Activated naive CD4-positive, alpha-beta T cell treated with anti-CD3 and anti-CD28 coated beads for 36 hours (primary cell): ENCODE measurements around the gene MARK3. TPM values are rescaled to one million over a fixed set of nuclear protein-coding genes. Genes with fewer than 3 reads are reported as not detected.

ENCODE experiments used
- CTCF ChIA-PET: fragments of 350-600 bp; sonication (Branson Sonifier 250); formaldehyde crosslinking; loops from one replicate; lab custom pipeline; 2021; ENCODE audit warnings: antibody characterized with exemption; lab: Charles Lee
- DNase-seq: peaks from one replicate; pipeline ENCODE4 v3.0.0-alpha.2; 2020
- H3K27ac Mint-ChIP-seq: one replicate; pipeline ENCODE4 v1.8.0; 2021; ENCODE audit warnings: mild to moderate bottlenecking, mixed read lengths
- H3K27me3 Mint-ChIP-seq: one replicate; pipeline ENCODE4 v1.8.0; 2021; ENCODE audit warnings: low read depth, mixed read lengths
- H3K36me3 Mint-ChIP-seq: one replicate; pipeline ENCODE4 v1.8.0; 2021; ENCODE audit warnings: low read depth, mixed read lengths
- H3K4me1 Mint-ChIP-seq: one replicate; pipeline ENCODE4 v1.8.0; 2021; ENCODE audit warnings: low read depth, mixed read lengths
- H3K4me3 Mint-ChIP-seq: one replicate; pipeline ENCODE4 v1.8.0; 2021; ENCODE audit warnings: mild to moderate bottlenecking, moderate library complexity, mixed read lengths
- H3K9me3 Mint-ChIP-seq: one replicate; pipeline ENCODE4 v1.8.0; 2021; ENCODE audit warnings: mixed read lengths
- intact Hi-C: fragments of 100-400 bp; cut with micrococcal nuclease; formaldehyde crosslinking; loops from one replicate; pipeline ENCODE4 v1.15.1; 2023
- total RNA-seq, 2 experiments: library from RNA; stranded (reverse); gene quantifications; one replicate each; pipeline ENCODE4 v1.2.3, GENCODE V29; 2021

MARK3 gene
- total RNA-seq, 2 experiments from 2014 or later = 62.2 to 64.7 TPM

DNA sequence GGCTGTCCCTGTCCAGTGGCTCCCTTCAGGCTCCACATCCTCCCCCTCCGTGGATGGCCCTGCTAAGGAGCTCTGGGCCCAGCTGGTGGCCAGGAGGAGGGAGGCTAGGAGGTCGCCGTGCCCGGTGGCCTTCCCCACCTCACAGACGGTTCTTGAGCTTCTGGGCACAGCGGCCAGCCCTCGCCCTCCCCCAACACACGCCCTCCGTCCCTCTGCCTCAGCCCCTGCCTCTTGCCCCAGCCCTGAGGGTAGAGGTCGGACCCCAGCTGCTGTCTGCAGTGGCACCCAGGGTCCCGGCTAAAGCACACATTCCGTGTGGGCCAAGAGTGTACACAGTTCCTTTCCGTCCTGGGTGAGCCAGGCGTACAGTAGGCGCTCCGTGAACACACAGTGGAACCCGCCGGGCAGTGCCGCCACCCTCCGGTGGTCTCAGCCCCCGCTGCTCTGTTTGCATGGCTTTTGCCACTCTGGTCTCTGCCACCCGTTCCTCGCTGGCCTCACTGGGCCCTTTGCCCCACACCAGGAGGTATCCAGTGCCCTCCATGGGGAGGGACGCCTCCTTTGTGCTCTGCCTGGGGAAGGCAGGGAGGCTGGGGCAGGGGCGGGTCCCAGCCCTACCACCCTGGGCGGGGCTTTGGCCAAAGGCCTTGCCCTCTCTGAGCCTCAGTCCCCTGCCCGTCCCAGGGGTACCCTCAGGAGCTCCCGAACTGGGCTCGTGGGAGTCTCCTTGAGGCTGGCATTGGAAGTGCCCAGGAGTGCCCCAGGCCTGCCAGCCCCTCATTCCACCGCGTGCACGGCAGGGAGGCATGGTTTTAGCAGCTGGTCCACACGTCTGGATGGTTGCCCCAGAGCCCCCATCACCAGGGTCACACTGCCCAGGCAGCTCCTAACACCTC, 156.7 kb downstream of the MARK3 start:
- CTCF ChIA-PET = interaction anchor here (2.4 kb wide), 1 partner anchor 23 kb away, joined by 6 read pairs; no protein-coding TSS in a partner anchor
- no peak for DNase-seq
- intact Hi-C loops = no loop called here
- Mint-ChIP-seq H3K4me1 (no peaks in the 10 kb centered on the region), H3K9me3 (no peaks in the 10 kb centered on the region), H3K27ac (no peak overlapping the region), H3K36me3 (peaks cover under 1% of the 10 kb centered on the region), H3K27me3 (peaks cover 2% of the 10 kb centered on the region), H3K4me3 (no peak overlapping the region)

DNA sequence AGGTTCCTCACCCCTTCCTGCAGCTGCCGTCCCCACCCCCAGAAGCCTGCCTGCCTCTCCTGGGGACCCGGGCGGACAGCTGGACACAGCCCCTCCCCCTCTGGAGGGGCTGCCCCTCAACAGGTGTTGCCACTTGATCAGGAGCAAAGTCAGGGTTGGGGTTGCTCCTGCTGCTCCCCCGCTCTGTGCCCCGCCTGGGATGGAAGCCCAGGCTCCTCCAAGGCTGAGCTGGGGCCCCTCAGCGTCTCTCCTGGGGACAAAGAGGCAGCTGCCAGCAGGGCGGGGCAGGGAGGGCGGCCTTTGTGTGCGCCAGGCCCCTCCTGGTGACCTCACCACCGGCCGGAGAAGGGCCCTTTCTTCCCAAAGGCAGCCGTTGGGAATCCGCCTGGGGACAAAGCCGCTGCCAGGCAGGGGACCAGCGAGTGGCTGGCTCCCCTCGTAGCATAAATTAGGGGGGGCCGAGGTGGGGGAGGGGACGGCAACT, 157.4 kb downstream of the MARK3 start:
- H3K36me3 Mint-ChIP-seq = no peaks in the 10 kb centered on the region

DNA sequence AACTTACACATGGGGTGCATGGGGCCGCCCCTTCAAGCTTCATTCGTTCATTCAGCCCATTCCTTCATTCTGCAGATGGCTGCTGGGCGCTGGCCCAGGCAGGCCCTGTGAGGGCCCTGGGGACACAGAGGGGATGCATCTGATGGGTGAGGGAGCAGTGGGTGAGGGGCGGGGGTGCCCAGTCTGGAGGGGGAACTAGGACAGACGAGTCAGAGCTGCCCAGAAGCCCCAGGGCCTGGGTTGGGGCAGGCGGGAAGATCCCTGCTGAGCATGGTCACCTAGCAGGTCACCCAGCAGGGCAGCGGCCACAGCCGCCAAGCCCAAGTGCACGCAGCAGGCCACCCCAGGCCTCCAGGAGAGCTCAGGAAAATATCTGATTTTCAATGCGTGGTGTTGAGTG, 157.9 kb downstream of the MARK3 start:
- Mint-ChIP-seq H3K4me3 (no peak overlapping the region), H3K27me3 (peaks cover 2% of the 10 kb centered on the region), H3K9me3 (no peaks in the 10 kb centered on the region), H3K36me3 (no peaks in the 10 kb centered on the region), H3K27ac (no peak overlapping the region), H3K4me1 (no peaks in the 10 kb centered on the region)
- DNase-seq = no peak
- intact Hi-C loops = no loop called here
- CTCF ChIA-PET = interaction anchor here (2.4 kb wide), 1 partner anchor 24 kb away, joined by 6 read pairs; no protein-coding TSS in a partner anchor

More for the DNA sequence above, 157.4 kb downstream of the MARK3 start:
- Mint-ChIP-seq H3K27ac (no peak overlapping the region), H3K4me1 (no peaks in the 10 kb centered on the region), H3K9me3 (no peaks in the 10 kb centered on the region), H3K4me3 (no peak overlapping the region), H3K27me3 (peaks cover 2% of the 10 kb centered on the region)
- CTCF ChIA-PET = interaction anchor here (2.4 kb wide), 1 partner anchor 24 kb away, joined by 6 read pairs; no protein-coding TSS in a partner anchor
- intact Hi-C loops = no loop called here
- DNase-seq = no peak

DNA sequence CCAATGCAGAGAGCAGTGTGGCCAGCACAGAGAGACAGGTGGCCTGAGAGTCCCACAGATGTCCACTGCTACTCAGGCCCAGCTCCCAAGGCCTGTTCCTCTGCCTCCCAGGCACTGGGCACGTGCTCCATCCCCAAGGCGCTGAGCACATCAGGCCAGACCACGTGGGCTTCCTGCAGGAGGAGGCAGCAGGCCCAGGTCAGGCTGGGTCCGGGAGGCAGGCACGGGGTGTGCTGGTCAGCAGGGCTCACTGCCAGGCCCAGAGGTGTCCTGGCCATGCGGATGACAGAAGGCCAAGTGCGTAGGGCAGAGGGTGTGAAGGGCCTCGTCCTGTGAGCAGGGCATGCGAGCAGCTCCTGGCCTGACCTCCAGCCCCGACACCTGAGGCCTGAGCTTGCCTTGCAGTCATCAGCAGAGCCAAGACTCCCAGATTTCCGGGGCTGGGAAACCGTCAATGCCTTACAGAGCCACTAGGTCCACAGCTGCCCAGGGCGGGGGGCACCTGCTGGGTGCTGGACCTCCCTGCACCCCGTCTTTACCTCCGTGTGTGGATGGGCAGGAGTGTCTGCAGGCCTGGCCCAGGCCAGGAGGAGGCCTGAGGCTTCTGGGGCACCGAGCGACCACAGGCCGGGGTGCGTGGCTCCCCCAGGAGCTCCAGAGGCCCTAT, 158.6 kb downstream of the MARK3 start:
- intact Hi-C loops = no loop called here
- Mint-ChIP-seq H3K4me1 (no peaks in the 10 kb centered on the region), H3K9me3 (no peaks in the 10 kb centered on the region), H3K36me3 (no peaks in the 10 kb centered on the region), H3K27me3 (peaks cover 2% of the 10 kb centered on the region), H3K27ac (no peak overlapping the region), H3K4me3 (no peak overlapping the region)
- CTCF ChIA-PET = interaction anchor here (0.5 to 2.4 kb wide), 2 partner anchors 25 to 269 kb away, joined by 4 to 6 read pairs; no protein-coding TSS in a partner anchor
- DNase-seq = no peak

DNA sequence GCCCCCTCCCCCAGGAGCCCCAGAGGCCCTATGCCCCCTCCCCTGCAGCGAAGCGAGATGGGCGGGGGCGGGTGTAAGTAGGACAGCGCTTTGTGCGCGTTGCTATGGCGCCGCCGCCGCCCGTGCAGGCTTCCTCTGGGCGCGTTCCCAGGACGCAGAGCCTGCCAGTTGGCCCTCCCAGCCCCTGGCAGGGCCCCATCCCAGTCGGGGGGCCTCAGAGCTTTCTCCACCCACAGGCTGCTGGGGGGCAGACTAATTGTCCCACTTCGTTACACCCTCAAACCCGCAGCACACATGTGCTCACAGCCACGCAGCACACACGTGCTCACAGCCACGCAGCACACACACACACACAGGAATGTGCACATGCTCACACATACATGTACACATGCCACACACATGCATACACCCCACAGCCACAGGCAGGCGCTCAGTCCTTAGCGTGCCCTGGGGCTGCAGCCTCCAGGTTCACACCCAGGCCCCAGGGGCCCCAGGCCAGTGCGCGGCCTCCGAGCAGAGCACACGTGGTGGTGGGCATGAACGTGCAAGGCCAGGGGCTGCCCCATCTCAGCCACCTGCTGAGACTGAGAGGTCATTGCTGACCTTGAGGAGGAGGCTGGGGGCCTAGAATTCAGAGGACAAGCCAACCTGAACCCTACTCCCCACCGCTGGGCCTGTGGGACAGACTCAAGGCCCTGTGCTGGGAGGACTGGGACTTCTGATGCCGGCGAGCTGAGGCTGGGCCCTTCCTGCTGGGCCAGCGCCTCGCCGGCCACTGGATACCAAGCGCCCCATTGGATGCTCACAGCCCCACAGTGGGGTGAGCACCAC, 159.4 kb downstream of the MARK3 start:
- DNase-seq = no peak
- Mint-ChIP-seq H3K4me1 (no peaks in the 10 kb centered on the region), H3K9me3 (no peaks in the 10 kb centered on the region), H3K27ac (no peak overlapping the region), H3K27me3 (peaks cover 2% of the 10 kb centered on the region), H3K36me3 (no peaks in the 10 kb centered on the region), H3K4me3 (no peak overlapping the region)
- intact Hi-C loops = loop anchor here (5.0 kb wide), 2 partner anchors 42 to 467 kb away; no protein-coding TSS in a partner anchor
- CTCF ChIA-PET = interaction anchor here (0.5 to 2.4 kb wide), 3 partner anchors 12 to 270 kb away, joined by 3 to 6 read pairs (median 4); no protein-coding TSS in a partner anchor

DNA sequence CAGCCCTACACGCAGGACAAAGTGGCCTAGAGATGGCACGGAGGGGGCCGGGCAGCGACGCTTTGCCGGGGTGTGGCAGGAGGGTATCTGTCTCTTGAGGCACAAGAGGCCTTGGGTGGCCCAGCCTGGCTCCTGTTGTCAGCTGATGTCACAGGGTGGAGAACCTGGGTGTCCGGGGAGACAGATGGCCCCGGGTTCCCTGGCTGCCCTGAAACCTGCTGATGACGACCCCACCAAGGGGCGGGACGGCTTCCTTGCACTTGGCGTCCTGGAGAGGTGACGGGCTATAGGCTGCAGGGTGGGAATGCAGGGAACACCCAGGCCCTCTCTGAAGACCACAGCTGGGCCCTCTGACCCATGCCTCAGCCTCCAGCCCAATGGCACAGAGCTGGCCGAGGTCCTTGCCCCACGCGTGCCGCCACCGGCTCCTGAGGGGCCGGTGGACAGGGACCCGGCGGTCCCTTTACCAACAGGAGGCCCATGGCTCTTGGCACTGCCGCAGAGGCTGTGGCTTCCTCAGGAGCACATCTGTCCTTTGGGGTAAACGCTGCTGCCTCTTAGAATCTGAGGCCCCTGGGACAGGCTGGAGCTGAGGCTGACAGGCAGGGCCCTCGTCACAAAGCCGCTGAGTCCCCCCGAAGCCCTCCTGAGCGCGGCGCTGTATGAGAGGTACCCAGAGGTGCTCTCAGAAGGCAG, 160.2 kb downstream of the MARK3 start:
- H3K4me1 Mint-ChIP-seq = no peaks in the 10 kb centered on the region
- H3K27me3 Mint-ChIP-seq = peaks cover 1% of the 10 kb centered on the region
- H3K9me3 Mint-ChIP-seq = no peaks in the 10 kb centered on the region
- intact Hi-C loops = loop anchor here (5.0 kb wide), 2 partner anchors 43 to 468 kb away; no protein-coding TSS in a partner anchor
- no peak overlapping the region for H3K4me3 Mint-ChIP-seq
- no peaks in the 10 kb centered on the region for H3K36me3 Mint-ChIP-seq
- no peak for DNase-seq
- H3K27ac Mint-ChIP-seq = no peak overlapping the region
- CTCF ChIA-PET = interaction anchor here (0.8 to 1.1 kb wide), 2 partner anchors 13 to 26 kb away, joined by 3 to 7 read pairs; no protein-coding TSS in a partner anchor

DNA sequence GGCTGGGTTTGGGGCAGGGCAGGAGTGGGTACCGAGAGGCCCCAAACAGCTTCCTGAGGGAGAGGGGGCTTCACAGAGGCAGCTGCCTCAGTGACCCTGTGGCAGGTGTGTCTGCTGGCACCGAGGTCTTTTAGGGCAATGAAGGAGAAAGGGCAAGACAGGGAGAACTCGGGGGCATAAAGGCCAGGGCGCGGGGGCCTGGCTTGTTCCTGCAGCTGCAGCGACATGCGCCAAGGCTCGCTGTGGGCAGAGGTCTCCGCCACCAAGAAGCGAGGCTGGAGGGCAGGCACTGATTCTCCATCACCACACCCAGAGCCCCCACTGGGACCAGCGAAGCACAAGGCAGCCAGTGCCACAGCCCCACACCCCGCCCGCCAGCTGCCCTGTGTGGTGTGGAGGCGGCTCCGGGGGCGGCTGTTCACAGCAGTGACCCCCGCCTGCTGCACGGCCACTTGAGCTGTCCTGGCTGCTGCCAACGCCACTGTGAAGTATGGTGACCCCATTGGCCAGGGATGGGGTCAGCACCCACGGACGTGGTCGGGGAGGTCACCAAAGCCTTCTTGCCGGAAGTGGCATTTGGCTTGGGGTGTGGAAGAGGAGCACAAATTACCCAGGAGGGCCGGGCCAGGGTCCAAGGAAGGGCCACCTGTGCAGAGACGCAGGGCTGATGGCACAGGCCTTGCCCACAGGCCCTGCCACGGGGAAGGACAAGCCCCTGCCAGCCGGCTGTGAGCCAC, 160.9 kb downstream of the MARK3 start:
- H3K36me3 Mint-ChIP-seq = no peaks in the 10 kb centered on the region
- no peak overlapping the region for H3K4me3 Mint-ChIP-seq
- H3K9me3 Mint-ChIP-seq = no peaks in the 10 kb centered on the region
- intact Hi-C loops = loop anchor here (5.0 kb wide), 2 partner anchors 44 to 469 kb away; no protein-coding TSS in a partner anchor
- no peaks in the 10 kb centered on the region for H3K27me3 Mint-ChIP-seq
- H3K4me1 Mint-ChIP-seq = no peaks in the 10 kb centered on the region
- H3K27ac Mint-ChIP-seq = no peak overlapping the region
- no peak for DNase-seq
- CTCF ChIA-PET = interaction anchor here (1.1 kb wide), 1 partner anchor 27 kb away, joined by 7 read pairs; no protein-coding TSS in a partner anchor

DNA sequence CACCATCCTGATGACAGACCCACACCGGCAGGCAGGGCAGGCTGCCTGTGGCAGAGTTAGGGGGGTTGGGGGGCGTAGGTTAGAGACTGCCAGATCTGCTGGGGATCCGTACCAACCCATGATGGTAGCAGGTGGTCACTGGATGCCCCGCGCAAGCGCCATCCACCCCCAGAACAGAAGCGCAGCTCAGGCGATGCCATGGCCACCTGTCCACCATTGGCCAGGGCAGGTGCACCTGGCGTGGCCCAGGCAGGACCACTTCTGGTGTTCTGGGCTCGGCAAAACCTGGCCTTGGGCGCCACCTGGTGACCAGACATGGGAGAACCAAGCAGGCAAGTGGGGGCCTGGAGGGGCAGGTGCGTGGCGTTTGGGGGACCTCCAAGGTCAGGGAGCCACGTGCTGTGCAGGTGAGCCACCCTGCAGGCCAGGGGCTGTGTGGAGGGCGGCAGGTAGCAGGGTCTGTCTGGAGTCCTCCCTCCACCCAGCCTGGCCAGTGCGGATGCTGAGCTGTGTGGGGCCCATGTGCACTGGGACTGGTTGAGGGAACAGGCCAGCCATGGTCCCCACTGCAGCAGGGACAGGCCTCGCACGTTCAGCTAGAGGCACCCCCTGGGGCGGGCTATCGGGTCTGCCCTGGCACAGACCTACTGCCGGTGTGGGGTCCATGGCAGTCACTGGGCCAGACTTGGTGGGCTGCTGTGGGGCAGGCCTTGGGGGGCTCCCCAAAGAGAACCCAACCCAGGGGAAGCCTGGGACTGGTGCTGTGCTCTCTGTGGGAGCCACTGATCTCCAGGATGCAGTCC, 161.6 kb downstream of the MARK3 start:
- H3K36me3 Mint-ChIP-seq = no peaks in the 10 kb centered on the region
- DNase-seq = peak; percentile 72
- intact Hi-C loops = loop anchor here (1.0 to 5.0 kb wide), 3 partner anchors 29 to 470 kb away; no protein-coding TSS in a partner anchor
- H3K27me3 Mint-ChIP-seq = no peaks in the 10 kb centered on the region
- H3K4me3 Mint-ChIP-seq = no peak overlapping the region
- no peak overlapping the region for H3K27ac Mint-ChIP-seq
- H3K9me3 Mint-ChIP-seq = no peaks in the 10 kb centered on the region
- H3K4me1 Mint-ChIP-seq = no peaks in the 10 kb centered on the region
- CTCF ChIA-PET = interaction anchor here (0.6 to 1.6 kb wide), 7 partner anchors 12 to 41 kb away, joined by 3 to 14 read pairs (median 3); no protein-coding TSS in a partner anchor

DNA sequence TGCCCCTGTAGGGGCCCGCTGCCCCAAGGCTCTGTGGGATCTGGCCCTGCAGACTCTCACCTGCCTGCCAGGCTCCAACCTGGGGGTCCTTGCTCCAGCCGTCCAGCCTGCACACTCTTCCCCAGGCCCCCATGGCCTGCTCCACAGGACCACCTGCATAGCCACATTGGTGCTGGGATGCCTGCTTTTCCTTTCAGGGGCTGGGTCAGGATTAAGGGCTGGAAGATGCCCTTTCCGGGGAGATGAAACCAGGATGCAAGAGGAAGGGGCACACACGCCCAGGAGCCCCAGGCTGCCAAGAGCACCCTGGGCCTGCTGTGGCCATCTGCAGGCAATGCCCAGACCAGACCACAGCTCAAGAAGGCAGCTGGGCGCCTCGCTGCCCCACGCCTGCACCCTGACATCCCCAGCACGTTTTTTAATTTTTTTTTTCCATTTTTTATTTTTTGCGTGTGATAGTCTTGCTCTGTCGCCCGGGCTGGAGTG, 162.3 kb downstream of the MARK3 start:
- Mint-ChIP-seq H3K9me3 (no peaks in the 10 kb centered on the region), H3K4me1 (no peaks in the 10 kb centered on the region), H3K27me3 (no peaks in the 10 kb centered on the region), H3K27ac (no peak overlapping the region), H3K36me3 (no peaks in the 10 kb centered on the region), H3K4me3 (no peak overlapping the region)
- intact Hi-C loops = loop anchor here (1.0 to 5.0 kb wide), 3 partner anchors 29 to 470 kb away; no protein-coding TSS in a partner anchor
- CTCF ChIA-PET = interaction anchor here (0.6 to 1.6 kb wide), 7 partner anchors 11 to 41 kb away, joined by 3 to 14 read pairs (median 3); no protein-coding TSS in a partner anchor
- DNase-seq = no peak
